Mesothelial cell of epicardium (in vitro differentiated cells): Measurements from ENCODE around the gene SPSB4. TPM values are rescaled to one million over a fixed set of nuclear protein-coding genes. Genes with fewer than 3 reads are reported as not detected.

Experiments
- DNase-seq, 2 experiments: peaks; one replicate each; pipeline ENCODE4 v3.0.0; 2021; ENCODE audit warnings: low spot score in 2 of 2; ENCODE audit not compliant: unreplicated experiment in 2 of 2
- H3K27ac Mint-ChIP-seq: 2 replicates; pipeline ENCODE4 v1.8.0; 2021; ENCODE audit warnings: mixed read lengths
- H3K27me3 Mint-ChIP-seq: 2 replicates; pipeline ENCODE4 v1.8.0; 2021; ENCODE audit warnings: low read depth, mixed read lengths
- H3K36me3 Mint-ChIP-seq: 2 replicates; pipeline ENCODE4 v1.8.0; 2021; ENCODE audit warnings: mixed read lengths
- H3K4me1 Mint-ChIP-seq: 2 replicates; pipeline ENCODE4 v1.8.0; 2021; ENCODE audit warnings: mixed read lengths
- H3K4me3 Mint-ChIP-seq: 2 replicates; pipeline ENCODE4 v1.8.0; 2021; ENCODE audit warnings: mild to moderate bottlenecking, moderate library complexity, mixed read lengths
- H3K9me3 Mint-ChIP-seq: 2 replicates; pipeline ENCODE4 v1.8.0; 2021; ENCODE audit warnings: mixed read lengths
- CTCF ChIP-seq: fragments of 200-600 bp; sonication (generic); IDR thresholded peaks from one replicate; pipeline ENCODE4 v1.5.0; 2021; ENCODE audit warnings: antibody characterized with exemption; ENCODE audit not compliant: unreplicated experiment
- total RNA-seq: library from RNA; stranded (reverse); gene quantifications from 3 replicates; pipeline ENCODE4 v1.2.1, GENCODE V29; 2021

SPSB4 gene
- total RNA-seq, 1 donor from 2014 or later: 13.1 TPM

DNA sequence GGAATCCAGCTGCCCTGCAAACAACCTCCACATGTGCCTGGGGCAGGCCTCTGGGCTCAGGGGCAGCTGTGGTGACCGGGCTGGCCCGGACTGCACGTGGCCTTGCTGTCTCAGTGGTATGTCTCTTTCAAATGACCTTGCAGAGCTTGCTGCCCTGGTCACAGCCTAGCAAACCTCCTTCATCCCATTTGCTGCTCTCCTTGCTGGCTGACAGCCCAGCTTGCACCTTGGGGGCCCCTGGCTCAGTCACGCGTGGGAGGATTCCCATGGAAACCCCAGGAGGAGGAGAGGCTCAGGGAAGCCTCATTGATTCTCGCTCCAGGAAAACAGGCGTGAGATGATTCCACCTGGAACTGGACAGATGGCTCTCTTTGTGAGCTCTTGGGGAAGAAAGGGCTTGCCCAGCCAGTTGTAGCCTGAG, 5.6 kb downstream of the SPSB4 start:
- peaks cover 3% of the 10 kb centered on the region for H3K9me3 Mint-ChIP-seq
- no peaks in the 10 kb centered on the region for H3K36me3 Mint-ChIP-seq
- H3K27me3 Mint-ChIP-seq: peaks cover 3% of the 10 kb centered on the region
- no peak overlapping the region for H3K4me3 Mint-ChIP-seq
- peak in 1 of 2 experiments; percentile 42 for DNase-seq
- H3K27ac Mint-ChIP-seq: peak overlapping the region; percentile 54
- H3K4me1 Mint-ChIP-seq: peaks cover 52% of the 10 kb centered on the region
- no peak for TF ChIP-seq CTCF

DNA sequence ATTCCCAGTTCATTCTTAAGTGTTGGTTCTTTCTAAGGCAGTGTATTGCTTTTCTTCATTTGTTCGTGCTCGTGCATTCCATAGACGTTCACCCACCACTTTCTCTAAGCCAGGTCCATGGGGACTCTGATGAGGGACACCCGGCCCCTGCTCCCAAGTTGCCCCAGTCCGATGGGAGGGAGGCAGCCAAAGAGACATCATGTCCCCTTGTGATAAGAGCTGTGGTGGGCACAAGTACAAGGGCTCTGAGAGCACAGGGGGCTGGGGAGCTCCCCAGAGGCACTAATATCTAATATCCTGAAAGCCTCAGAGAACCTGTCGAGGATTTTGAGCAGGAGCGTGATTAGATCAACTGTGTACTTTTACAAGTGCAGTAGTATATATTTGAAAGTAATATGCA, 6.3 kb downstream of the SPSB4 start:
- peaks cover 3% of the 10 kb centered on the region for H3K27me3 Mint-ChIP-seq
- H3K4me1 Mint-ChIP-seq: peaks cover 48% of the 10 kb centered on the region
- no peaks in the 10 kb centered on the region for H3K36me3 Mint-ChIP-seq
- peak in 1 of 2 experiments; percentile 31 for DNase-seq
- H3K27ac Mint-ChIP-seq: peak overlapping the region; percentile 68
- H3K9me3 Mint-ChIP-seq: peaks cover 3% of the 10 kb centered on the region
- no peak overlapping the region for H3K4me3 Mint-ChIP-seq
- TF ChIP-seq CTCF: no peak

DNA sequence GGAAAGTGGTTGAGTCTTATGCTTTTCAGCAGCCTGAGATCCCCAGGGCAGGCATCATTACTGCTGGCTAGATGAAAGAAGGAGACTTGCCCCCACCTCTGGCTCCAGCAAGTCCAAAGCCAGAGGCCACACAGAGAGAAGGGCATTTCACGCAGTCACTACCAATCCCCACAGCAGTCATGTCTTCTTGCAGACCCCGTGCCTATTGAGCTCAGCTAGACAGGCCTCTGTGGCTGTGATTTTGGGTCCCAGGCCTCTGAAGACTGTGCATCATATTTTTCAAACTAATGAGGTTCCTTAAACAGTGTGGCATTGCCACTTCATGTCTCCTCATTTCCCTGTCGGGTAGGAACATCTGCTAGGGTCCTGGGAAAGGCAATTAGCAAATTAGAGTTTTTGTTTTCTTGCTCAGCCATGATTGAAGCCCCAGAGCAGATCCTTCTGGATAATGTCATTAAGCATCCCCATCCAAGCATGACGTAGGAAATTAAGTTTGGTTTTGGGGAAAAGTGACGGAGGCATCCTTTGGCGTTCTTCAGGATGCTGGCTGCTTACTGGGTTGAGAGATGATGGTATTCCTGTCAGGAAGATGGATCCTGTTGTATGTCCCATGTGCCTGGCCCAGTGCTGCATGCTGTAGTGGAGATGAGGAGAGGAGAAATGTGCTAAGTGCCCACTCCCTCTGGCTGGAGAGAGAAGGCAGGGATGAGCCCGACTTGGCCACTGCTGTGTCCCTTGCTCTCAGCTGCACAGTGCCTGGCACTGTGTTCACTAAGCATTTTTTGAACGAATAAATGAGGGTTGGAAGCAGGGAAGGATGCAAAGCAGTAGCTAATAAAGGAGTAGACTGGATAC, 7.0 kb downstream of the SPSB4 start:
- Mint-ChIP-seq H3K9me3 (peaks cover 3% of the 10 kb centered on the region), H3K27me3 (peaks cover 3% of the 10 kb centered on the region), H3K4me3 (no peak overlapping the region), H3K4me1 (peaks cover 45% of the 10 kb centered on the region), H3K36me3 (no peaks in the 10 kb centered on the region), H3K27ac (peak overlapping the region; percentile 38)
- DNase-seq: peak in 1 of 2 experiments; percentile 26
- no peak for TF ChIP-seq CTCF

DNA sequence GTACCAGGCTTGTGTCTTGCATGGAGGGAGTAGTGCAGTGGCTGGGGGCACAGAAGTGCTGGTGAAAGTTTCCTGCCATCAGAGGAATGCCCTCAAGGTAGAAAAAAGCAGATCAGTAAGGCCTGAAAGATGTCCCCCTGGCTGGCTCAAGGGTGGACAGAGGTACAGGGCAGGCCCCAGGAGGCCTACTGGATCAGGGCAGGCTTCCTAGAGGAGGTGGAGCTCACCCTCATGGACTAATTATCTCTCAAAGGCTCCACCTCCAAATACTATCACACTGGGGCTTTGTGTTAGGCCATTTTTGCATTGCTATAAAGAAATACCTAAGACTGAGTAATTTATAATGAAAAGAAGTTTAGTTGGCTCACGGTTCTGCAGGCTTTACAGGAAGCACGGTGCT, 7.8 kb downstream of the SPSB4 start:
- Mint-ChIP-seq H3K27me3 (no peaks in the 10 kb centered on the region), H3K27ac (no peak overlapping the region), H3K36me3 (no peaks in the 10 kb centered on the region), H3K9me3 (peaks cover 3% of the 10 kb centered on the region), H3K4me3 (no peak overlapping the region), H3K4me1 (peaks cover 38% of the 10 kb centered on the region)
- no peak for DNase-seq
- no peak for TF ChIP-seq CTCF

DNA sequence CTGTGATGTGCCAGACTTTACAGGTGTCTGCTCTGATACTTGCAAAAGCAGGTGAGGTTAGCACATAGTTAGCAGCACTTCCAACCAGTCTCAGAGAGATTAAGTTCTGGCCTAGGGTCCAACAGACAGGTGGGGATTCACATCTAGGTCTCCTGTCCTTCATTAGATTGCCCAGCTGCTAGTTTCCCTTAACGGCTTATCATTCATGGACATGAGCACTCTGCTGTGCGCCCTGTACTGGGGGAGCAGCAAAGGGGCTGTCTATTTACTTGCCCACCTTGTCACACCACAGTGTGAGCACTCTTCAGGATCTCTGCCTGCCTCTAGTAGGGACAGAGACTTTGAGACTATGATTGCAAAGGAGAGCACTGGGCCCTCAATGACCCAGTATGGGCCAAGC, 8.7 kb downstream of the SPSB4 start:
- peaks cover 3% of the 10 kb centered on the region for H3K9me3 Mint-ChIP-seq
- H3K4me1 Mint-ChIP-seq: peaks cover 37% of the 10 kb centered on the region
- no peaks in the 10 kb centered on the region for H3K27me3 Mint-ChIP-seq
- H3K27ac Mint-ChIP-seq: no peak overlapping the region
- no peak overlapping the region for H3K4me3 Mint-ChIP-seq
- no peaks in the 10 kb centered on the region for H3K36me3 Mint-ChIP-seq
- TF ChIP-seq CTCF: no peak
- peak in 1 of 2 experiments; percentile 27 for DNase-seq
